ENCODE results near the gene ASGR1. TPM values are rescaled to one million over a fixed set of nuclear protein-coding genes. Genes with fewer than 3 reads are reported as not detected.

ASGR1 gene
- total RNA-seq, result 1.5 and 2.5 TPM in 2 replicates

- intact Hi-C loops (cut with micrococcal nuclease), result no loop called here
These were observed at the start of gene ASGR1 for GRCh38 chr17:7179317-7180254. Gene ASGR1, minus strand, starts transcription at chr17:7179370. Its CDS starts 807 bp downstream, at chr17:7178563.

- intact Hi-C loops (cut with micrococcal nuclease), result no loop called here
These were observed 49.8 kb upstream of the ASGR1 start for GRCh38 chr17:7228920-7229319.

GRCh38 chr17:7226721-7227710 lies 47.8 kb upstream of the ASGR1 start:
- intact Hi-C loops (cut with micrococcal nuclease), result no loop called here

- intact Hi-C loops (cut with micrococcal nuclease), result no loop called here
These were observed 46.7 kb upstream of the ASGR1 start for GRCh38 chr17:7225711-7226331.

GRCh38 chr17:7224661-7225111 lies 45.5 kb upstream of the ASGR1 start:
- intact Hi-C loops (cut with micrococcal nuclease), result no loop called here

GRCh38 chr17:7224110-7224509 lies 44.9 kb upstream of the ASGR1 start:
- intact Hi-C loops (cut with micrococcal nuclease), result no loop called here

GRCh38 chr17:7223375-7223774 lies 44.2 kb upstream of the ASGR1 start:
- intact Hi-C loops (cut with micrococcal nuclease), result no loop called here

GRCh38 chr17:7222972-7223292 lies 43.8 kb upstream of the ASGR1 start:
- intact Hi-C loops (cut with micrococcal nuclease), result no loop called here

- intact Hi-C loops (cut with micrococcal nuclease), result no loop called here
These were observed 43.2 kb upstream of the ASGR1 start for GRCh38 chr17:7222093-7222971.

GRCh38 chr17:7221278-7222092 lies 42.3 kb upstream of the ASGR1 start:
- intact Hi-C loops (cut with micrococcal nuclease), result loop anchor here (1.0 kb wide), 1 partner anchor 75 kb away; no protein-coding TSS in a partner anchor

GRCh38 chr17:7220593-7221277 lies 41.6 kb upstream of the ASGR1 start:
- intact Hi-C loops (cut with micrococcal nuclease), result loop anchor here (1.0 kb wide), 1 partner anchor 76 kb away; no protein-coding TSS in a partner anchor

GRCh38 chr17:7219812-7220592 lies 40.8 kb upstream of the ASGR1 start, which contains the start of the genes ACADVL and DLG4:
Gene ACADVL, plus strand, starts transcription at chr17:7219938. Its CDS starts 47 bp downstream, at chr17:7219985.
Gene DLG4, minus strand, starts transcription at chr17:7219836.
- intact Hi-C loops (cut with micrococcal nuclease), result loop anchor here (1.0 to 2.0 kb wide), 3 partner anchors 14 to 215 kb away; partner anchors contain the start of genes DVL2 and TMEM102

- intact Hi-C loops (cut with micrococcal nuclease), result loop anchor here (1.0 to 2.0 kb wide), 3 partner anchors 15 to 216 kb away; partner anchors contain the start of genes DVL2 and TMEM102
These were observed 40.1 kb upstream of the ASGR1 start for GRCh38 chr17:7219229-7219811.

GRCh38 chr17:7218758-7219157 lies 39.6 kb upstream of the ASGR1 start:
- intact Hi-C loops (cut with micrococcal nuclease), result loop anchor here (1.0 to 2.0 kb wide), 3 partner anchors 14 to 217 kb away; partner anchors contain the start of genes DVL2 and TMEM102

- intact Hi-C loops (cut with micrococcal nuclease), result loop anchor here (2.0 kb wide), 1 partner anchor 13 kb away; no protein-coding TSS in a partner anchor
These were observed 39.0 kb upstream of the ASGR1 start for GRCh38 chr17:7218166-7218565.

- intact Hi-C loops (cut with micrococcal nuclease), result no loop called here
These were observed 38.2 kb upstream of the ASGR1 start for GRCh38 chr17:7217113-7217987.

All from T-helper 1 cell treated with Interleukin-12 subunit alpha and Interleukin-12 subunit beta and Interleukin-4 antibody, amounts not matched to agents 30 ng/mL and 1 ng/mL, for 36 hours (primary cell).